OCI-LY3 (cell line): ENCODE measurements around the gene RMDN3.

Experiments used
- H2AFZ ChIP-seq: fragments of 200-600, 300-600 bp; shearing (Covaris generic); 2 replicates; pipeline ENCODE4 v1.6.0; 2014; ENCODE audit warnings: antibody characterized with exemption, low read depth, low read length
- H3K27ac ChIP-seq: fragments of 200-600, 300-600 bp; sonication (generic); 2 replicates; pipeline ENCODE4 v1.5.1; 2014; ENCODE audit warnings: mild to moderate bottlenecking, low read length, moderate library complexity, mixed read lengths
- H3K27me3 ChIP-seq: fragments of 200-600, 300-600 bp; sonication (generic); 2 replicates; pipeline ENCODE4 v1.6.1; 2014; ENCODE audit warnings: low read depth, low read length, mixed read lengths
- H3K36me3 ChIP-seq: fragments of 200-600, 300-600 bp; sonication (generic); replicated peaks from 2 replicates; pipeline ENCODE3; 2014; ENCODE audit warnings: low read depth, low read length, mixed read lengths
- H3K4me1 ChIP-seq: fragments of 300-600, 200-600 bp; sonication (generic); 2 replicates; pipeline ENCODE4 v1.6.1; 2014; ENCODE audit warnings: low read length, mixed read lengths
- H3K4me2 ChIP-seq: fragments of 200-600, 300-600 bp; sonication (generic); 2 replicates; pipeline ENCODE4 v1.6.1; 2014; ENCODE audit warnings: low read length, mixed read lengths
- H3K4me3 ChIP-seq: fragments of 300-600, 200-600 bp; sonication (generic); 2 replicates; pipeline ENCODE4 v1.5.1; 2014; ENCODE audit warnings: antibody characterized with exemption, mild to moderate bottlenecking, low read length, moderate library complexity
- H3K79me2 ChIP-seq: fragments of 300-600, 200-600 bp; shearing (Covaris generic); 2 replicates; pipeline ENCODE4 v1.6.1; 2014; ENCODE audit warnings: mild to moderate bottlenecking, low read length, mixed read lengths
- H3K9ac ChIP-seq: fragments of 300-600, 200-600 bp; shearing (Covaris generic); 2 replicates; pipeline ENCODE4 v1.6.0; 2014; ENCODE audit warnings: mild to moderate bottlenecking, low read length, moderate library complexity
- H3K9me3 ChIP-seq: fragments of 200-600, 300-600 bp; shearing (Covaris generic); 2 replicates; pipeline ENCODE4 v1.6.1; 2014; ENCODE audit warnings: low read length, mixed read lengths; ENCODE audit not compliant: insufficient read depth
- H4K20me1 ChIP-seq: fragments of 200-600, 300-600 bp; sonication (generic); 2 replicates; pipeline ENCODE4 v1.6.1; 2016; ENCODE audit warnings: low read length, mixed read lengths; ENCODE audit not compliant: insufficient read depth
- CTCF ChIP-seq: fragments of 200-600, 300-600 bp; sonication (generic); IDR thresholded peaks from 2 replicates; pipeline ENCODE4 v1.5.1; 2014; ENCODE audit warnings: antibody characterized with exemption, low read length, low read depth
- EZH2phosphoT487 ChIP-seq: fragments of 200-600 bp; shearing (Covaris generic); IDR thresholded peaks from 2 replicates; pipeline ENCODE4 v1.6.1; 2018; ENCODE audit warnings: antibody characterized with exemption, mixed run types, low read depth

Gene RMDN3

GRCh38 chr15:40743485-40743901 lies 11.6 kb downstream of the RMDN3 start:
- no peaks in the 10 kb centered on the region for H3K9me3 ChIP-seq
- H3K27me3 ChIP-seq: no peaks in the 10 kb centered on the region
- TF ChIP-seq EZH2phosphoT487 (no peak), CTCF (no peak)
- peaks cover 24% of the 10 kb centered on the region for H3K4me1 ChIP-seq
- no peak overlapping the region for H3K4me3 ChIP-seq
- no peak overlapping the region for H3K27ac ChIP-seq
- H4K20me1 ChIP-seq: no peaks in the 10 kb centered on the region
- no peak overlapping the region for H3K9ac ChIP-seq
- no peak overlapping the region for H2AFZ ChIP-seq
- H3K79me2 ChIP-seq: no peaks in the 10 kb centered on the region
- H3K4me2 ChIP-seq: no peak overlapping the region
- peaks cover 39% of the 10 kb centered on the region for H3K36me3 ChIP-seq

- Histone ChIP-seq H3K36me3 (peaks cover 54% of the 10 kb centered on the region), H2AFZ (no peak overlapping the region), H3K9me3 (no peaks in the 10 kb centered on the region), H3K27me3 (no peaks in the 10 kb centered on the region), H3K9ac (no peak overlapping the region), H4K20me1 (no peaks in the 10 kb centered on the region), H3K4me2 (no peak overlapping the region), H3K4me1 (peaks cover 9% of the 10 kb centered on the region; the same call in 1 of the 2 replicates), H3K79me2 (no peaks in the 10 kb centered on the region), H3K4me3 (no peak overlapping the region), H3K27ac (no peak overlapping the region)
- TF ChIP-seq CTCF (no peak), EZH2phosphoT487 (no peak)
These were observed 15.2 kb downstream of the RMDN3 start for GRCh38 chr15:40739854-40740253.

- H3K27ac ChIP-seq: no peak overlapping the region
These were observed 16.0 kb downstream of the RMDN3 start for GRCh38 chr15:40739047-40739446.

GRCh38 chr15:40737048-40737447 lies 18.0 kb downstream of the RMDN3 start:
- Histone ChIP-seq H3K27ac (no peak overlapping the region), H3K36me3 (peaks cover 43% of the 10 kb centered on the region), H2AFZ (no peak overlapping the region), H3K9me3 (no peaks in the 10 kb centered on the region), H3K27me3 (no peaks in the 10 kb centered on the region), H3K4me1 (no peaks in the 10 kb centered on the region), H4K20me1 (no peaks in the 10 kb centered on the region), H3K79me2 (no peaks in the 10 kb centered on the region), H3K4me3 (no peak overlapping the region), H3K4me2 (no peak overlapping the region), H3K9ac (no peak overlapping the region)
- TF ChIP-seq EZH2phosphoT487 (no peak), CTCF (no peak)

More at GRCh38 chr15:40739047-40739446, 16.0 kb downstream of the RMDN3 start:
- Histone ChIP-seq H3K4me1 (peaks cover 7% of the 10 kb centered on the region; the same call in 1 of the 2 replicates), H4K20me1 (no peaks in the 10 kb centered on the region), H3K79me2 (no peaks in the 10 kb centered on the region), H3K4me3 (no peak overlapping the region), H3K36me3 (peaks cover 52% of the 10 kb centered on the region), H3K9ac (no peak overlapping the region), H2AFZ (no peak overlapping the region), H3K27me3 (no peaks in the 10 kb centered on the region), H3K9me3 (no peaks in the 10 kb centered on the region), H3K4me2 (no peak overlapping the region)
- TF ChIP-seq CTCF: no peak
